GM23248 (cell line): ENCODE measurements around the gene CFAP126.

Source experiments
- EZH2 ChIP-seq: fragments of 200-600 bp; sonication (generic); IDR thresholded peaks from 2 replicates; pipeline ENCODE4 v1.6.1; 2018; ENCODE audit warnings: antibody characterized with exemption, mild to moderate bottlenecking; ENCODE audit not compliant: insufficient read depth, poor library complexity, severe bottlenecking
- EZH2phosphoT487 ChIP-seq: fragments of 200-600 bp; sonication (generic); IDR thresholded peaks from 2 replicates; pipeline ENCODE4 v1.6.1; 2018; ENCODE audit warnings: antibody characterized with exemption, moderate library complexity, mild to moderate bottlenecking, low read depth; ENCODE audit not compliant: insufficient read depth

DNA sequence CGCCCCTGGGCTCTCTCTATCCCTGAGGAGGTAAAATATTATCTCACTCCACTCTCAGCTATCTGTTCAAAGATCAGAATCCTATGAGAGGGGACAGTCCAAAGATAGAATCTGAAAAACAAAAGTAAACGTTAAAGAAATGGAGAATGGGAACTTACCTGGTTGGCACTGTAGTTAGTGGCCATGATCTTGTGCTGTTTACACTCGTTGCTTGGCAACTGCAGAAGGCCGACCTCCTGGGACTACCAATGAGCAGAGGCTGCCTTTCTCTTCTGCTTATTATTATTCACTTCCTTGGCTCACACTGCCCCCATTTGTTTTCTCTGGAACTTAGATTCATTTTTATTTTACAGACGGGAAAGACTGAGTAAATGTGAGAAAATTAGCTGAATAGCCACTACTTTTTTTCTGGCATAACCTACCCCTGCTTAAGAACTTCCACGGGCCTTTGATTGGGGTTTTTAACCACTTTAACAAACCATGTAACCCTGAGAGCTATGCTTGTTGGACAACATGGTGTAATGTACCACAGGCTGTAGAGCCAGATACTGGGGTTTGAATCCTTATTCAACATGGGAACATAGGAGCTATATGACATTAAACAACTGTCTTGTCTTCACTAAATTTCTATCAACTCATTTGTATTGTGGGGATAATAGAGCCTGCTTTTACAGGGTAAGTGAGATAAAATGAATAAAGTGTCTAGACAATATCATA, at the start of gene CFAP126:
- TF ChIP-seq EZH2phosphoT487 (no peak), EZH2 (no peak)
